Measurements from ENCODE around the gene RS1. TPM values are rescaled to one million over a fixed set of nuclear protein-coding genes. Genes with fewer than 3 reads are reported as not detected.

RS1 gene
- total RNA-seq, 4 donors from 2014 or later, result not detected

GRCh38 chrX:18591834-18592233 lies 80.1 kb downstream of the RS1 start:
- in situ Hi-C loops (cut with MboI; ENCODE audit: low pct_ligation_motif_present in 1 of 4, low pct_unique_long_range_greater_than_20kb in 1 of 4, low sequenced_read_pairs in 3 of 4), result no loop called here
- 82% methylated on average over 2 of the region's 2 CpGs; no CpG with 5 or more reads in 1 of the 2 donors for WGBS, 2 donors (ENCODE audit: low coverage in 1 of 2)
- Histone ChIP-seq H3K4me1 (no peaks in the 10 kb centered on the region), H3K27ac (no peak overlapping the region), H3K4me3 (no peak overlapping the region), H3K9me3 (no peaks in the 10 kb centered on the region), H3K36me3 (no peaks in the 10 kb centered on the region), H3K27me3 (no peaks in the 10 kb centered on the region)
- intact Hi-C loops (cut with DNase I; ENCODE audit: low total_unique reads), result no loop called here
- TF ChIP-seq CTCF (IDR thresholded peaks at IDR 0.05) (no peak), EP300 (IDR thresholded peaks at IDR 0.05; ENCODE audit: low read depth) (no peak), POLR2A (IDR thresholded peaks at IDR 0.05) (no peak), POLR2AphosphoS5 (IDR thresholded peaks at IDR 0.05) (no peak)
- no peak for DNase-seq

Other genes with a start within 250 kb of the RS1 start
- gene CDKL5, start 246.5 kb downstream of the RS1 start, total RNA-seq, result 1 to 10 TPM in 3 of 4 donors, under 1 TPM in 1; 0.75 to 4.8 (median 3.5) TPM
- gene PPEF1, start 35.5 kb upstream of the RS1 start, total RNA-seq, result not detected

All from transverse colon (tissue), 4 donors.